Immature natural killer cell (primary cell): ENCODE results near the gene CCDC142. TPM values are rescaled to one million over a fixed set of nuclear protein-coding genes. Genes with fewer than 3 reads are reported as not detected.
"Not testable (repeated sequence)": the region's sequence is repeated elsewhere in the genome, so short reads cannot be mapped to it uniquely, and the experiment has no call there.

Experiments
- DNase-seq, 3 donors: peaks; one replicate each; pipeline ENCODE4 v3.0.0; 2022; ENCODE audit warnings: mixed read lengths in 1 of 3
- H3K27ac Mint-ChIP-seq, 6 donors: one replicate each; pipeline ENCODE4 v1.8.0; 2020; ENCODE audit warnings: mixed read lengths in 6 of 6, mild to moderate bottlenecking in 5 of 6, inconsistent platforms in 4 of 6, moderate library complexity in 3 of 6
- H3K27me3 Mint-ChIP-seq, 3 donors: one replicate each; pipeline ENCODE4 v1.8.0; 2020 to 2021; ENCODE audit warnings: low read depth in 3 of 3, mild to moderate bottlenecking in 3 of 3, mixed read lengths in 3 of 3, moderate library complexity in 3 of 3, inconsistent platforms in 1 of 3
- H3K36me3 Mint-ChIP-seq, 3 donors: one replicate each; pipeline ENCODE4 v1.8.0; 2020; ENCODE audit warnings: mixed read lengths in 3 of 3, inconsistent platforms in 2 of 3, mild to moderate bottlenecking in 2 of 3
- H3K4me1 Mint-ChIP-seq, 2 donors: one replicate each; pipeline ENCODE4 v1.8.0; 2020; ENCODE audit warnings: inconsistent platforms in 2 of 2, mild to moderate bottlenecking in 2 of 2, mixed read lengths in 2 of 2, moderate library complexity in 1 of 2
- H3K4me3 Mint-ChIP-seq, 5 donors: one replicate each; pipeline ENCODE4 v1.8.0; 2020; ENCODE audit warnings: mild to moderate bottlenecking in 5 of 5, mixed read lengths in 5 of 5, inconsistent platforms in 3 of 5, moderate library complexity in 3 of 5
- H3K9me3 Mint-ChIP-seq, 6 donors: one replicate each; pipeline ENCODE4 v1.8.0; 2020; ENCODE audit warnings: mild to moderate bottlenecking in 6 of 6, mixed read lengths in 6 of 6, inconsistent platforms in 4 of 6, moderate library complexity in 3 of 6
- polyA plus RNA-seq, 3 donors: library from polyadenylated mRNA; unstranded; fragments of 300-500 nt; fragmentation: Illumina TruSeq; gene quantifications; one replicate each; pipeline ENCODE4 v1.2.3, GENCODE V29; 2021

CCDC142 gene
- polyA plus RNA-seq, 3 donors from 2014 or later, result 4.1 to 16.6 (median 4.4) TPM

DNA sequence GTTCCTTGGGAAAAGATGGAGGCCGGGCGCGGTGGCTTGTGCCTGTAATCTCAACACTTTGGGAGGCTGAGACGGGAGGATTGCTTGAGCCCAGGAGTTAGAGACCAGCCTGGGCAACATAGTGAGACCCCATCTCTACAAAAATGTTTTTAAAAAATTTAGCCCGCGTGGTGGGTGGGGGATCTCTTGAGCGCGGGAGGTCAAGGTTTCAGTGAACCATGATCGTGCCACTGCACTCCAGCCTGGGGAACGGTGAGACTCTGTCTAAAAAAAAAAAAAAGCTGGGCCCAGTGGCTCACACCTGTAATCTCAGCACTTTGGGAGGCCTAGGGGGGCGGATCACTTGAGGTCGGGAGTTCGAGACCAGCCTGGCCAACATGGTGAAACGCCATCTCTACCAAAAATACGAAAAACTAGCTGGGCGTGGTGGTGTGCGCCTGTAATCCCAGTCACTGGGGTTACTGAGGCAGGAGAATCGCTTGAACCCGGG lies 922 bp upstream of the CCDC142 start:
- DNase-seq, H3K9me3 Mint-ChIP-seq, H3K27me3 Mint-ChIP-seq: not testable (repeated sequence)
- Mint-ChIP-seq H3K4me3 (peak overlapping the region; percentile 97 to 100 (median 99)), H3K27ac (peak overlapping the region; percentile 90 to 100 (median 99)), H3K4me1 (peaks cover 35 to 40% of the 10 kb centered on the region in 2 donors), H3K36me3 (peaks cover 6 to 14% (median 8%) of the 10 kb centered on the region in 3 donors)

DNA sequence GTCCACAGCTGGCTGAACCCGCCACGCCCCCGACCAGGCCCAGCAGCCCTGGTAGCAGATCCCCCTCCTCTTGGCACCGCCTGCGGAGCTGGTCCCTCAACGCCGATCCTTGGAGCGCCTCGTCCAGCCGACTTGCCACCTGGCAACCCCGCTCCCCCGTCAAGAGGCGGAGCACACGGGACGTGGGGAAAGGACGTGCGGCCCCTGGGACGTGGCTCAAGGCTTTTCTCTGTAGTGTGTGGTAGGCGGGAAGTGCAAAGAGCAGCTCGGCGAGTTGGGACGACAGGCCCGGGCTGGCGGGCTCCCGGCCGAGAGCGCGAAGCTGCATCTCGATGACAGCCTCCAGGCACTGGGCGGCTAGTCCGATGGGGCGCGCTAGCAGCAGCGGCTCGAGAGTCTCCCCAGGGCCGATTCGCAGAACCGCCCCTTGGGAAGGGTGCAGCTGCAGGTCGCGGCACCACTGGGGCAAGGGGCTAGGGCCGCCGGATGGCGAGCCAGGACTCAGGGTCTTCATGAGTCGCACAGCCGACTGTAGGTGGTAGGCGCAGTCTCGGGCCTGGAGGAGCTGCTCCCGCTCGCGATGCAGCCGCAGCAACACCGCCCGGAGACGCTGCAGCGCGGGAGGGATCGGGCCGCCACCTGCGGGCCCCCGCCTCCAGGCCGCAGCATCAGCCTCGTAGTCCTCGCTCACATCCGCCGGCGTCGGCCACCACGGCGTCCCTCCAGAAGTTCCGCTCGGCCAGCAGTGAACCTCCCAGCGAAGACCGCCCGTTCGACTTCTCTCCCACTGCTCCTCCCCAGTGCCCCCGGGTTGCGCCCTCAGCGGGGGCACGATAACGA lies 617 bp downstream of the CCDC142 start:
- Mint-ChIP-seq H3K36me3 (peaks cover 6 to 20% (median 12%) of the 10 kb centered on the region in 3 donors), H3K9me3 (no peaks in the 10 kb centered on the region), H3K4me1 (peaks cover 35 to 40% of the 10 kb centered on the region in 2 donors), H3K27ac (peak overlapping the region; percentile 90 to 100 (median 99)), H3K27me3 (peaks cover 0 to 5% (median 4%) of the 10 kb centered on the region in 3 donors), H3K4me3 (peak overlapping the region; percentile 97 to 100 (median 99))
- peak in 1 of 3 donors; percentile 76 for DNase-seq

DNA sequence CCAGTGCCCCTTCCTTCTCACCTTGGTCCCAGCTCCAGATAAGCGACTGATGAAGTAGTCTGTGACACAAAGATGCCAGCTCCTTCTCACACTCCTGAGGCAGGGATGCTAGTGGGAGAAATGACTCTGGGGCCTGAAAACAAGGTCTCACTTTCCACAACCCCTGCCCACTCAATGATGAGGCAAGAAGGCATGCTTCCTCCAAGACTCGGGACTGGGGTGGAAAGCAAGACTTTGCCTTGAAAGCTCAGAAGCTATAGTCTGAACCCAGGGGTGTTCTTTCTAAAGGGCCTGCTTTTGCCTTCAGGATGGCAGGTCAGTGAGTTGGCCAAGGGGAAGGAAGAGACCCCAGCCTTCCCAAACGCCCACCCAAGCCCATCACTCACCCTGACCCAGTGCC lies 1.4 kb downstream of the CCDC142 start:
- Mint-ChIP-seq H3K4me1 (peaks cover 33 to 40% of the 10 kb centered on the region in 2 donors), H3K4me3 (peak overlapping the region; percentile 73 to 100 (median 98)), H3K9me3 (no peaks in the 10 kb centered on the region), H3K27ac (peak overlapping the region; percentile 7 to 100 (median 66)), H3K27me3 (peaks cover 0 to 5% (median 4%) of the 10 kb centered on the region in 3 donors), H3K36me3 (peaks cover 3 to 14% (median 8%) of the 10 kb centered on the region in 3 donors)
- no peak for DNase-seq

DNA sequence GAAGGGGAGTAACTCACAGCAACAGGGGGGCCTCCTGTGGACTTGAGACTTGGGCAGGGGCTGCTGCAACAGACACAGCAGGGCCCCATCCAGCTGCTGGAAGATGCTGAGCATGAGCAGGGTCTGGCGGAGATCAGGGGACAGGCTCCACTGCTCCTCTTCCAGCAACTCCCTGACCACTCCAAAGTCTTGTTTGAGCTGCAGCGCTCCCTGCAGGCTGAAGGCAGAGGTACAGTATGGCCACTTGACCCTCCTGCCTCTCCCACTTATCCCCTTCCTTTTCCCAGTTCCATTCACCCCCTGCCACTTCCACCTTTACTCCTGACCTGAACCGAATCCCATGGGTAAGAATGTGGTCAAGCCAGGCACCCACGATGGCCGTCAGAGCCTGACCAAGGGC lies 7.9 kb downstream of the CCDC142 start:
- DNase-seq, result no peak
- no peak overlapping the region for H3K4me3 Mint-ChIP-seq
- H3K36me3 Mint-ChIP-seq, result peaks cover 7 to 18% (median 8%) of the 10 kb centered on the region in 3 donors
- peaks cover 28 to 29% of the 10 kb centered on the region in 2 donors for H3K4me1 Mint-ChIP-seq
- H3K27ac Mint-ChIP-seq, result peak overlapping the region in 1 of 6 donors; percentile 51
- peaks cover 9 to 22% (median 17%) of the 10 kb centered on the region in 3 donors for H3K27me3 Mint-ChIP-seq
- no peaks in the 10 kb centered on the region for H3K9me3 Mint-ChIP-seq

DNA sequence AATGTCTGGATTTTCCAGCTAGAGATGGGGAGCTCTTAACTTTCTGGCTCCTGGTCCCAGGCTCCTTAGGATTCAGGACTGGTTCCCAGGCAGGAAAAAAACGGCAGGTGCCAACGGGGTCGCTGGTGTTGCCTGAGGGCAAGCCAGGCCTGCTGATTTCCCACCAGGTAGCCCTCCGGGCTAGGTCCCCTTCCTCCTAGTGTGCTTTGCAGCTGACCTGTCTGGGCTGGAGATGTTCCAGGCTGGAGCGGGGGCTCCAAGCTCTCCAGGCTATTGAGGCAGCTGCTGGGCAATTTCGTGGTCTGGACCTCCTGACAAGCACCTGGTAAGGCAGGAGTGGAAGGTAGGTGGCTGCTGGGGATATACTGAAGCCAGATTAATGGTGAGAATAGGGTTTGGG lies 8.3 kb downstream of the CCDC142 start:
- H3K27me3 Mint-ChIP-seq, result peaks cover 9 to 22% (median 17%) of the 10 kb centered on the region in 3 donors
- peak overlapping the region in 1 of 5 donors; percentile 25 for H3K4me3 Mint-ChIP-seq
- DNase-seq, result no peak
- H3K36me3 Mint-ChIP-seq, result peaks cover 7 to 16% (median 8%) of the 10 kb centered on the region in 3 donors
- no peaks in the 10 kb centered on the region for H3K9me3 Mint-ChIP-seq
- H3K4me1 Mint-ChIP-seq, result peaks cover 27 to 28% of the 10 kb centered on the region in 2 donors
- H3K27ac Mint-ChIP-seq, result peak overlapping the region in 4 of 6 donors; percentile 45 to 71 (median 63)

DNA sequence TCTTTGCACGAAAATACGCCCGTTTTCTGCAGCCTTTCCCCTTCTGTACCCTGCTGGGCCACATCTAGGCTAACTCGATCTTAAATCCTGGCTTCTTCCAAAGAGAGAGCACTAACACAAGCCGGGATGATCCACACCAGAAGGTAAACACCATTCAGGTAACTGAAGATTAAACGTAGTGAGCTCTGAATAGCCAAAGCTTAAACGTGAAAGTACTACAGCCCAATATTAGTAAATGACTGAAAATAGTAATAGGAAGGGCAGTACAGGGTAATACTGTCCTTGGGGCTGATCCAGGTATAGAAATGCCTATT lies 9.9 kb downstream of the CCDC142 start:
- Mint-ChIP-seq H3K27ac (peak overlapping the region; percentile 94 to 100 (median 100)), H3K4me3 (peak overlapping the region; percentile 90 to 99 (median 97)), H3K36me3 (peaks cover 7 to 16% (median 8%) of the 10 kb centered on the region in 3 donors), H3K27me3 (peaks cover 9 to 22% (median 17%) of the 10 kb centered on the region in 3 donors), H3K4me1 (peaks cover 27 to 28% of the 10 kb centered on the region in 2 donors), H3K9me3 (no peaks in the 10 kb centered on the region)
- DNase-seq, result no peak

DNA sequence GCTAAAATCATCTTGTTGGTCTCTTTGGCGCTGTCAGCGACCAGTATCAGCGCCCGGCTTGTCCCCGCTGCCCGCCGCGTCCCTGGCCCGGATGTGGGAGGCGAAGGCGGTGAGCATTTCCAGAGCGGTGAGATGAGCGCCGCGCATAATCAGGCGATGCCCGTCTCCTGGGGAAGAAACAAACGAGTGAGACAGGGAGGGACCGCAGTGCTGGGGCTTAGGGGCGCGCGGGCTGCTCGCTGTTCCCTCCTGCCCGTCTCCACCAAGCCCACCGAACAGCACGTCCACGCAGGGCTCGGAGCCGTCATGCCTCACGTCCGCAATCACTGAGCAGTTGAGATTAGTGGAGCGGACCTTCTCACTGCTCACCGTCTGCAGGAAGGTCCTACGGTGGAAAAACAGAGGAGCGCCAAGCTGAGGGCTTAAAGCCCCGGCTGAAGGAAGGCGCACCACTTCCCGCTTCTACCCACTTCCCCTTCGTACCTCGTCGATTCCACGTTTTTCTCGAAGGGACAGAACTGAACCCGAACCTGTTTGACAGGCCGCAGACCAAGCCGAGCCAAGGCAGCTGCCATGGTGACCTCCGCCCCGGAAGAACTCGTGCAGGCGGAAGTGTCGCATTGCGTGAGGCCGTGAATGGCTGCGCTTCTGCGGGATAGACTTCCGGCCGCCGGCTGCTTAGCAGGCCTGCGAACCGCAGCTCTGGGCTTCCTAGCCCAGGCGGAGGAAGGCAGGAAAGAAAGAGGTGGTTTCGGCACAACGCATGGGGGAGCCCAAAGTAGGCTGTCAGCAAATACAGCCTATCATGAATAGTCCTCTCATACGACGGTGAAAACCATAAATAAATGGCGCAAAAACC lies 10.5 kb downstream of the CCDC142 start, which contains the start of gene MRPL53:
MRPL53 (minus strand) TSS at position 595 of the 859 bp plus-strand sequence; CDS start at position 575, 20 bp downstream.
- peaks cover 3 to 12% (median 8%) of the 10 kb centered on the region in 3 donors for H3K36me3 Mint-ChIP-seq
- peaks cover 27 to 28% of the 10 kb centered on the region in 2 donors for H3K4me1 Mint-ChIP-seq
- DNase-seq, result peak; percentile 94 to 96 (median 95)
- H3K4me3 Mint-ChIP-seq, result peak within 1 kb of the TSS; percentile 90 to 99 (median 97)
- H3K9me3 Mint-ChIP-seq, result no peaks in the 10 kb centered on the region
- H3K27ac Mint-ChIP-seq, result peak within 1 kb of the TSS; percentile 94 to 100 (median 100)
- H3K27me3 Mint-ChIP-seq, result peaks cover 9 to 22% (median 17%) of the 10 kb centered on the region in 3 donors

DNA sequence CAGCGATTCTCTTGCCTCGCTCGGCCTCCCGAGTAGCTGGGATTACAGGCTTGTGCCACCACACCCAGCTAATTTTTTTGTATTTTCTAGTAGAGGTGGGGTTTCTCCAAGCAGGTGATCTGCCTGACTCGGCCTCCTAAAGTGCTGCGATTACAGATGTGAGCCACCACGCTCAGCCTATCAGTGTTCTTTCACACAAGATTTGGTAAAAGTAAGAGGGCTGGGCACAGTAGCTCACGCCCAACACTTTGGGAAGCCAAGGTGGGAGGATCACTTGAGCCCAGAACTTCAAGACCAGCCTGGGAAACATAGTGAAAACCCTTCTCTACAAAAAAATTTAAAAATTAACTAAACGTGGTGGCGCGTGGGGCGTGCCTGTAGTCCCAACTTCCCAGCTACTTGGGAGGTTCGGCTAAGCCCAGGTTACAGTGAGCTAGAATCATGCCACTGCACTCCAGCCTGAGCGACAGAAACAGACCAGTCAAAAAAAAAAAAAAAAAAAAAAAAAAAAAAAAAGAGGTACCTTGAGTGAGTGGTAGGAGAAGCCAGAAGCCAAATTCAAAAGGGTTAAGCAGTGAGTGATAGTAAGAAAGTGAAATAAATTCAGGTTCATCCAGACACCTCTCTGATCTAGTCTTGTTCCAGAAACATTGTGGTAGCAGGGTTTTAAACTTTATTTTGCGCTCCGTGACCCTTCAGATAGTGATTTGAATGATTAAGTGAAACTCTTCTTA lies 11.3 kb downstream of the CCDC142 start:
- H3K36me3 Mint-ChIP-seq, result peaks cover 3 to 10% (median 8%) of the 10 kb centered on the region in 3 donors
- peak overlapping the region; percentile 94 to 100 (median 100) for H3K27ac Mint-ChIP-seq
- H3K4me3 Mint-ChIP-seq, result peak overlapping the region; percentile 90 to 99 (median 97)
- H3K4me1 Mint-ChIP-seq, result peaks cover 27 to 28% of the 10 kb centered on the region in 2 donors
- no peaks in the 10 kb centered on the region for H3K9me3 Mint-ChIP-seq
- H3K27me3 Mint-ChIP-seq, result peaks cover 9 to 22% (median 17%) of the 10 kb centered on the region in 3 donors
- no peak for DNase-seq

DNA sequence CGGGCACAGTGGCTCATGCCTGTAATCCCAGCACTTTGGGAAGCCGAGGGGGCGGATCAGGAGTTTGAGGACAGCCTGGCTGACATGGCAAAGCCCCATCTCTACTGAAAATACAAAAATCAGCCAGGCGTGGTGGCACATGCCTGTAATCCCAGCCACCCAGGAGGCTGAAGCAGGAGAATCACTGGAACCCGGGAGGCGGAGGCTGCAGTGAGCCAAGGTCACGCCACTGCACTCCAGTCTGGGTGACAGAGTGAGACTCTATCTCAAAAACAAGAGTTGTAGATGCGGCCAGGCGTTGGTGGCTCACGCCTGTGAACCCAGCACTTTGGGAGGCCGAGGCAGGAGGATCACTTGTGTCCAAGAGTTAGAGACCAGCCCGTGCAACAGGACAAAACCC lies 12.1 kb downstream of the CCDC142 start:
- peaks cover 14 to 27% (median 22%) of the 10 kb centered on the region in 3 donors for H3K27me3 Mint-ChIP-seq
- peak overlapping the region; percentile 26 to 91 (median 86) for H3K27ac Mint-ChIP-seq
- not testable (repeated sequence) for DNase-seq, H3K36me3 Mint-ChIP-seq, H3K9me3 Mint-ChIP-seq
- peaks cover 31 to 33% of the 10 kb centered on the region in 2 donors for H3K4me1 Mint-ChIP-seq
- H3K4me3 Mint-ChIP-seq, result peak overlapping the region; percentile 52 to 78 (median 63)

DNA sequence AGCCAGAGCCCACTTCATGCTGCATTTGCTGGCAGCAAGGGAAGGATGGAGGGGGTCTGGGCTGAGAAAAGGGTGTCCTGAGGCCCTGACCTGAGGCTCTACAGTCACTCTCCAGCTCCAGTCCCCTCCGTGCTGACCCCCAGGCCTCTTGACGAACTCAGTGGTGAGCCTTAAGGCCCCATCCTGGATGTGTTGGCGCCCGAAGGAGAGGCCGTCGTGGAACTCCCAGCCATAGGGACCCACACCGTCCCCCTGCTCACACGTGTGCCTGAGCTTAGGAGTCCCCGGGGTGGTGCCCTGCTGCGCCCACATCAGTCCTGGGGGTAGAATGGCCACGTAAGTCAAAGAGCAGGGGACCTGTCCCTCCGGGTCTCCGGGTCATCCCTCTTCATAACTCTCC lies 18.4 kb downstream of the CCDC142 start:
- peaks cover 34 to 35% of the 10 kb centered on the region in 2 donors for H3K4me1 Mint-ChIP-seq
- no peaks in the 10 kb centered on the region for H3K36me3 Mint-ChIP-seq
- peak overlapping the region; percentile 87 to 98 (median 98) for H3K4me3 Mint-ChIP-seq
- no peaks in the 10 kb centered on the region for H3K9me3 Mint-ChIP-seq
- no peak for DNase-seq
- H3K27me3 Mint-ChIP-seq, result peaks cover 11 to 16% (median 13%) of the 10 kb centered on the region in 3 donors
- peak overlapping the region; percentile 74 to 98 (median 78) for H3K27ac Mint-ChIP-seq

DNA sequence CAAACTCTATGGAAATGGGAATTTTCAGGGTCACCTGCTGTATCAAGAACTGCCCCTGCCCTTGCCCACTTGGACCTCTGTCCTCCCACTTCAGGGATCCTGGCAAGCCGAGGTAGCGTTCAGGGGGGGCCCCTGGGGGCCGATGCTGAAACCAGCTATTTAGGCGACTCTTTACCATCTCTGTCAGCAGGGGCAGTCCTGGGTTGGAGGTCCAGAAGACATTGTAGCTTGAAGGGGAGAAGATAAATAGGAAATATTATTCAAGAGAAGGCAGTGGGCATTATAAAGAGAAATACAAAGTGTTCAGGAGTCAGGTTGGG lies 20.1 kb downstream of the CCDC142 start:
- no peak for DNase-seq
- H3K4me3 Mint-ChIP-seq, result peak overlapping the region in 4 of 5 donors; percentile 16 to 98 (median 80)
- H3K27ac Mint-ChIP-seq, result peak overlapping the region in 4 of 6 donors; percentile 44 to 54 (median 50)
- no peaks in the 10 kb centered on the region for H3K9me3 Mint-ChIP-seq
- peaks cover 49 to 50% of the 10 kb centered on the region in 2 donors for H3K4me1 Mint-ChIP-seq
- H3K27me3 Mint-ChIP-seq, result peaks cover 19 to 23% (median 20%) of the 10 kb centered on the region in 3 donors
- no peaks in the 10 kb centered on the region for H3K36me3 Mint-ChIP-seq

DNA sequence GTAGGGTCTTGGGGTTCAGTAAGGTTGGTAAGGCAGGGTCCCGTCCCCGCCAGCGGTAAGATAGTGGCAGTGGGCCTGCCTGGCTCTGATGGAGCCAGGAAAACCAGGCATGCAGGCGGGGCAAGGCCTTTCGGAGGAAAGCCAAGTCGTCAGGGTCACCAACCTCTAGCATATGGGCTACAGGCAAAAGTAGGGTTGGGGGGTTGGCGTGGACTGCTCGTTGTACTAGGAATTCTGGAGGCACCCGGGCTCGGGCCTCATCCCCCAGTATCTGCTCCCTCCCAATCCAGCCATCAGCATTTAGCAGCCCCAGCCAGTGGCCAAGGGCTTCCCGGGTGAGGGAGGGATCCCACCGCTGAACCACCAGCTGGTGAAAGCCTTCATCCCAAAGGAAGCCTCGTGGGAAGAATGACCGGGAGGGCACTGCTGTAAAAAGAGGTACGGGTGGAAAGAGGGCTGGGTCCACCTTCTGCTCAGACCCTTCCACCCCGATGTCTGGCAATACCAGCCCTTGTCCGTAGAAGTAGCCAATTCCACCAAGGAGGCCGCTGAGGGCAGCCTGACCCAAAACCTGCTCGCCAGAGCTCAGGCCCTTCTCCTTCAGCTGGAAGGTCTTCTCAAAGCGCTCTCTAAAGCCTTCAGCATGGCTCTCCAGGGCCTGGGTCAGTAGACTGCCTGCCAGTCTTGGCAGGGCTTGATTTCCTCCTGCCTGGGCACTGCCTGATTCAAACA lies 20.6 kb downstream of the CCDC142 start:
- peak overlapping the region in 1 of 5 donors; percentile 98 for H3K4me3 Mint-ChIP-seq
- H3K27ac Mint-ChIP-seq, result peak overlapping the region in 1 of 6 donors; percentile 49
- DNase-seq, result no peak
- H3K36me3 Mint-ChIP-seq, result no peaks in the 10 kb centered on the region
- peaks cover 23 to 27% (median 24%) of the 10 kb centered on the region in 3 donors for H3K27me3 Mint-ChIP-seq
- H3K9me3 Mint-ChIP-seq, result no peaks in the 10 kb centered on the region
- H3K4me1 Mint-ChIP-seq, result peaks cover 52 to 54% of the 10 kb centered on the region in 2 donors
